Panc1 (cell line): ENCODE measurements around the gene OTOP2.

Source experiments
- CTCF ChIP-seq: fragments of 450-650 bp; IDR thresholded peaks from 2 replicates; pipeline ENCODE4 v1.5.1; 2017; ENCODE audit warnings: mild to moderate bottlenecking
- POLR2AphosphoS5 ChIP-seq: IDR thresholded peaks from 2 replicates; pipeline ENCODE4 v1.6.1; 2012; ENCODE audit warnings: mild to moderate bottlenecking, low read depth, low read length, moderate library complexity
- REST ChIP-seq, 2 experiments: IDR thresholded peaks; 2 replicates each; pipeline ENCODE4 v1.6.1; 2011 to 2012; ENCODE audit warnings: low read depth in 2 of 2, control low read depth in 1 of 2, low read length in 1 of 2, mild to moderate bottlenecking in 1 of 2, moderate library complexity in 1 of 2; ENCODE audit not compliant: insufficient read depth in 1 of 2
- SIN3A ChIP-seq: IDR thresholded peaks from 2 replicates; pipeline ENCODE4 v1.6.1; 2012; ENCODE audit warnings: low read depth, mild to moderate bottlenecking, low read length, moderate library complexity, borderline replicate concordance; ENCODE audit not compliant: insufficient read depth
- TCF7L2 ChIP-seq: IDR thresholded peaks from 2 replicates; pipeline ENCODE4 v1.6.1; 2011; ENCODE audit warnings: mild to moderate bottlenecking, low read depth, low read length, inconsistent platforms

- TF ChIP-seq CTCF (no peak), REST (IDR thresholded peaks at IDR 0.05; ENCODE audit: insufficient read depth in 1 of 2, low read depth in 2 of 2, low read length in 1 of 2) (no peak), SIN3A (no peak), POLR2AphosphoS5 (no peak), TCF7L2 (no peak)
Measured at GRCh38 chr17:74939534-74939933, 15.5 kb downstream of the OTOP2 start.
